Left hindlimb (tissue), 1 donor: ENCODE measurements around the gene FZD10.

Source experiments
- DNase-seq: peaks from one replicate; pipeline ENCODE4 v3.0.0-alpha.2; 2018

FZD10 gene

GRCh38 chr12:130214686-130215395 lies 52.6 kb downstream of the FZD10 start:
- no peak for DNase-seq
